Rectal smooth muscle tissue (tissue), 1 donor: ENCODE results near the gene LIG1.

ENCODE experiments used
- H3K27ac ChIP-seq: one replicate; pipeline ENCODE4 v1.7.0; 2013; ENCODE audit warnings: low read depth, low read length, inconsistent platforms
- H3K27me3 ChIP-seq: one replicate; pipeline ENCODE4 v1.7.0; 2013; ENCODE audit warnings: low read length; ENCODE audit not compliant: control insufficient read depth, insufficient read depth
- H3K36me3 ChIP-seq: one replicate; pipeline ENCODE4 v1.7.0; 2013; ENCODE audit warnings: low read length; ENCODE audit not compliant: control insufficient read depth, insufficient read depth
- H3K4me1 ChIP-seq: one replicate; pipeline ENCODE4 v1.7.0; 2013; ENCODE audit warnings: low read length; ENCODE audit not compliant: control insufficient read depth, insufficient read depth
- H3K4me3 ChIP-seq: one replicate; pipeline ENCODE4 v1.7.0; 2013; ENCODE audit warnings: low read length
- H3K9ac ChIP-seq: one replicate; pipeline ENCODE4 v1.7.0; 2013; ENCODE audit warnings: low read length

Gene LIG1

DNA sequence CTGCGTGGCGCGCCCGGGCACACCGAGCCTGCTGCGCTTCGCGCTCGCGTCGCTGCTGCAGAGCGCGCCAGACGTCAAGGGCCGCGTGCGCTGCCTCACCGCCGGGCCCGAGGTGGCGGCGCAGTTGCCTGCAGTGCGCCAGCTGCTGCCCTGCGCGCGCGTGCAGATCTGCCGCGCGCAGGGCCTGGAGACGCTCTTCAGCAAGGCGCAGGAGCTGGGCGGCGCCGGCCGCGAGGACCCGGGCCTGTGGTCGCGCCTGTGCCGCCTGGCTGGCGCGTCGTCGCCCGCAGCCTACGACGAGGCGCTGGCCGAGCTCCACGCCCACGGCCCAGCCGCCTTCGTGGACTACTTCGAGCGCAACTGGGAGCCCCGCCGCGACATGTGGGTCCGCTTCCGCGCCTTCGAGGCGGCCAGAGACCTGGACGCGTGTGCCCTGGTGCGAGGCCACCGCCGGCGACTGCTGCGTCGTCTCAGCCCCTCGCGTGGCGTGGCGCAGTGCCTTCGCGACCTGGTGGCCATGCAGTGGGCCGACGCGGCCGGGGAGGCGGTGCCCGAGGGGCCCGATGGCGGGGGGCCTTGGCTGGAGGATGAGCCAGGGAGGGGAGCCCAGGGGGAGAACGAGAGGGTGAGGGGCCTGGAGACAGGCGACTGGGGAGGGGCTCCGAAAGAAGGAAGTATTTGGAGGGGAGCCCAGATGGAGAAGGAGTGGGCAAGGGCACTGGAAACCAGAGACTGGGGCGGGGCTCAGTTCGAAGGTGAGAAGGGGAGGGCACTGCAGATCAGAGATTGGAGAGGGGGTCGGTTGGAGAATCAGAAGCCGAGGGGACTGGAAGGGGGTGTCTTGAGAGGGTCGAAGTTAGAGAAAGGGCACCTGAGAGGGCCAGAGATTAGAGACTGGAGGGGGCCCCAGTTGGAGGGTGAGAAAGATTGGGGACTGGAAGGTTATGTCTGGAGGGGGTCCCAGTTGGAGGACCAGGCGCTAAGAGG is 25.0 kb upstream of the LIG1 start:
- Histone ChIP-seq H3K4me1 (no peaks in the 10 kb centered on the region), H3K36me3 (peaks cover 4% of the 10 kb centered on the region), H3K27ac (no peak overlapping the region), H3K27me3 (no peaks in the 10 kb centered on the region), H3K4me3 (no peak overlapping the region), H3K9ac (no peak overlapping the region)

- Histone ChIP-seq H3K4me3 (no peak overlapping the region), H3K36me3 (peaks cover 4% of the 10 kb centered on the region), H3K9ac (no peak overlapping the region), H3K27ac (no peak overlapping the region), H3K4me1 (no peaks in the 10 kb centered on the region), H3K27me3 (no peaks in the 10 kb centered on the region)
Observed at GRCh38 chr19:48194041-48194843, 24.1 kb upstream of the LIG1 start.

DNA sequence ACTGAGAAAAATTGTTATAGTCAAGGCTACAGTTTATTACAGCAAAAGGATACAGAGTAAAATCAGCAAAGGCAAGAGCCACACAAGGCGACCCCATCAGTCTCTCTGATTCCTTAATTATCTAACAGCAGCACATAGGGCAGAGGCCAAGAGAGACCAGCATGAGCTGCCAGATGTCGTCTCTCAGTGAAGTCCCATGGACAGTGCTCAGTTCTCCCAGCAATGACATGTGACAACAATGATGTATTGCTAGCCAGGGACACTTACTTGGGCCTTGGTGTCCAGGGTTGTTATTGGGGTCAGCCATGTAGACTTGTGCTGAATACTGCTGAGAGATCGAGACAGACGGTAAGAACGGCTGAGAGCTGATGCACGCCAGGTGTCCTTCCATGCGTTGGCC is 22.6 kb upstream of the LIG1 start:
- Histone ChIP-seq H3K4me3 (no peak overlapping the region), H3K27ac (no peak overlapping the region), H3K4me1 (no peaks in the 10 kb centered on the region), H3K27me3 (no peaks in the 10 kb centered on the region), H3K36me3 (peaks cover 7% of the 10 kb centered on the region), H3K9ac (no peak overlapping the region)

DNA sequence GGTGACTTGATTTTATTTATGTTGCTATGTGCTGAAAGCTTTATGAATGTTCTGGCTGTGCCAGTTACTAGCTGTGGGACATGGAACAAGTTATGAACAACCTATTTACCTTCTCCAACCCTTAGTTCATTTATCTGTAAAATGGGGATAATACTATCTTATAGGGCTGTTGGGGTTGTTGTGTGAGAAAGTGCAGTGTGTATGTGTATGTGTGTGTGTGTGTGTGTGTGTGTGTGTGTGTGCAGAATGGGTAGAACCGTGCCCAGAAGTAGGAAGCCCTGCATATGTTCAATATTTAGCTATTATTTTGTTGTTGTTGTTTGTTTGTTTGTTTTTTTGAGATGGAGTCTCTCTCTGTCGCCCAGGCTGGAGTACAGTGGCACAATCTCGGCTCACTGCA is 20.7 kb upstream of the LIG1 start:
- H3K9ac ChIP-seq = no peak overlapping the region
- H3K4me1 ChIP-seq = no peaks in the 10 kb centered on the region
- H3K27me3 ChIP-seq = no peaks in the 10 kb centered on the region
- no peak overlapping the region for H3K27ac ChIP-seq
- H3K4me3 ChIP-seq = no peak overlapping the region
- H3K36me3 ChIP-seq = peaks cover 7% of the 10 kb centered on the region

DNA sequence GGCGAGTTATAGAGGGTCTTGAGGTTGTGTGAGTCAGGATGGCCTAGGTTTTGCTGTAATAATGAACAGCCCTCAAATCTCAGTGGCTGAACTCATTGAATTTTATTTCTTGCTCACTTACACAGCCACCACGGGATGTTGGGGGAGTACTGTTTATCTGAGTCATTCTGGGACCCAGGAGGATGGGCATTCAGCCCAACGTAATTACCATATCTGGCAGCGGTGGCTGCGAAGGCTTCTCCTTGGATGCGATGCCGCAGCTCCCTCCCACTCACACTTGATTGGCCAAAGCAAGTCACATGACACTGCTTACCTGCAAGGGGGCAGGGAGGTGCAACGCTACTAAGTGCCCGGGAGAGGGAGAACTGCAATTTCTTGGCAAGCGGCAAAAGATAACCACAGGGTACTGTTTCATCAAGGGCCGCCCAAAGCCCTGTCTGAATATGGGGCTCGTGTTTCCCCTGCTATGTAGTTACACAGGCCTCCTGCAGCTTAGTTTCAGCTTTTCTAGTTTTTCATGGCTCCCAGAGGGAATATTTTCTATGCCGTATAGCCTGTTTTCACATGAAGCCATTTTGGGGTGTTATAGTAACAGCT is 20.2 kb upstream of the LIG1 start:
- Histone ChIP-seq H3K4me1 (no peaks in the 10 kb centered on the region), H3K27me3 (no peaks in the 10 kb centered on the region), H3K9ac (no peak overlapping the region), H3K36me3 (peaks cover 7% of the 10 kb centered on the region), H3K4me3 (no peak overlapping the region), H3K27ac (no peak overlapping the region)

- H3K4me1 ChIP-seq = no peaks in the 10 kb centered on the region
- peaks cover 6% of the 10 kb centered on the region for H3K36me3 ChIP-seq
- no peaks in the 10 kb centered on the region for H3K27me3 ChIP-seq
- no peak overlapping the region for H3K4me3 ChIP-seq
- no peak overlapping the region for H3K27ac ChIP-seq
- H3K9ac ChIP-seq = no peak overlapping the region
Observed at GRCh38 chr19:48186541-48186991, 16.4 kb upstream of the LIG1 start.

GRCh38 chr19:48186015-48186414 is 15.9 kb upstream of the LIG1 start:
- Histone ChIP-seq H3K4me3 (no peak overlapping the region), H3K4me1 (no peaks in the 10 kb centered on the region), H3K9ac (no peak overlapping the region), H3K27me3 (no peaks in the 10 kb centered on the region), H3K36me3 (peaks cover 4% of the 10 kb centered on the region), H3K27ac (no peak overlapping the region)

GRCh38 chr19:48183356-48183755 is 13.2 kb upstream of the LIG1 start:
- no peaks in the 10 kb centered on the region for H3K4me1 ChIP-seq
- H3K9ac ChIP-seq = no peak overlapping the region
- H3K27me3 ChIP-seq = no peaks in the 10 kb centered on the region
- no peak overlapping the region for H3K27ac ChIP-seq
- no peak overlapping the region for H3K4me3 ChIP-seq
- H3K36me3 ChIP-seq = peaks cover 2% of the 10 kb centered on the region

GRCh38 chr19:48182434-48182833 is 12.3 kb upstream of the LIG1 start:
- Histone ChIP-seq H3K9ac (no peak overlapping the region), H3K36me3 (no peaks in the 10 kb centered on the region), H3K4me3 (no peak overlapping the region), H3K4me1 (no peaks in the 10 kb centered on the region), H3K27ac (no peak overlapping the region), H3K27me3 (no peaks in the 10 kb centered on the region)

DNA sequence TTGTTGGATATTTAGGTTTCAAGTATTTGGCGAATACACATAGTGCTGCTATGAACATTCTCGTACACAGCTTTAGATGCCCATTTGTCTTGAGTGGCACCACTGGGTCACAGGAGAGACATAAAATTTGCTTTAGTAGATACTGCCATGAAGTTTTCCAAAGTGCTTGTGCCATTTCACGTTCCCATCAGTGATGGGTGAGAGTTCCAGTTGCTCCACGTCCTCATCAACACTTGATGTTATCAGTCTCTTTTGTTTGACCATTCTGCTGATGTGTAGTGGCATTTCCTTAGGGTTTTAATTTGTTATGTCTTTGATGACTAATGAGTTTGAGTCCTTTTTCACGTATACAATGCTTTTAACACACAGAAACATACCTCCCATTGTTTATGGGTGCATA is 11.4 kb upstream of the LIG1 start:
- no peaks in the 10 kb centered on the region for H3K36me3 ChIP-seq
- no peak overlapping the region for H3K27ac ChIP-seq
- H3K4me3 ChIP-seq = no peak overlapping the region
- H3K4me1 ChIP-seq = no peaks in the 10 kb centered on the region
- no peak overlapping the region for H3K9ac ChIP-seq
- no peaks in the 10 kb centered on the region for H3K27me3 ChIP-seq

GRCh38 chr19:48176226-48176625 is 6.1 kb upstream of the LIG1 start:
- no peak overlapping the region for H3K27ac ChIP-seq
- no peaks in the 10 kb centered on the region for H3K36me3 ChIP-seq

GRCh38 chr19:48175578-48175977 is 5.4 kb upstream of the LIG1 start:
- Histone ChIP-seq H3K9ac (no peak overlapping the region), H3K27ac (no peak overlapping the region), H3K36me3 (no peaks in the 10 kb centered on the region), H3K4me3 (no peak overlapping the region), H3K4me1 (peaks cover 7% of the 10 kb centered on the region), H3K27me3 (no peaks in the 10 kb centered on the region)

More at GRCh38 chr19:48176226-48176625, 6.1 kb upstream of the LIG1 start:
- no peaks in the 10 kb centered on the region for H3K27me3 ChIP-seq
- no peak overlapping the region for H3K9ac ChIP-seq
- H3K4me3 ChIP-seq = no peak overlapping the region
- H3K4me1 ChIP-seq = peaks cover 2% of the 10 kb centered on the region
